PC-9 (cell line): ENCODE measurements around the gene SLC22A23.

ENCODE experiments used
- CTCF ChIP-seq: fragments of 200-600 bp; sonication (generic); conservative IDR thresholded peaks from 2 replicates; pipeline ENCODE4 v1.6.1; 2017; ENCODE audit warnings: mixed run types, antibody characterized with exemption, mild to moderate bottlenecking, moderate library complexity
- EZH2 ChIP-seq: fragments of 200-600 bp; sonication (generic); IDR thresholded peaks from 2 replicates; pipeline ENCODE4 v1.8.0; 2017; ENCODE audit warnings: antibody characterized with exemption, low read depth

- TF ChIP-seq CTCF, result no peak
- TF ChIP-seq EZH2, result no peak
These were observed 84.5 kb downstream of the SLC22A23 start for GRCh38 chr6:3372184-3372846.
